T follicular helper cell (primary cell): ENCODE data around the gene GSK3B.
"Not testable (repeated sequence)": the region's sequence is repeated elsewhere in the genome, so short reads cannot be mapped to it uniquely, and the experiment has no call there.

Experiments
- DNase-seq: peaks from one replicate; pipeline ENCODE4 v3.0.0-alpha.2; 2020; ENCODE audit warnings: low read depth

GSK3B gene

GRCh38 chr3:120004008-120004498, 90.2 kb downstream of the GSK3B start:
- DNase-seq, result not testable (repeated sequence)

GRCh38 chr3:119998166-119998565, 96.1 kb downstream of the GSK3B start:
- no peak for DNase-seq

GRCh38 chr3:119990888-119991287, 103.4 kb downstream of the GSK3B start:
- no peak for DNase-seq

GRCh38 chr3:119989981-119990655, 104.1 kb downstream of the GSK3B start:
- DNase-seq, result no peak

GRCh38 chr3:119986812-119987211, 107.4 kb downstream of the GSK3B start:
- DNase-seq, result not testable (repeated sequence)

GRCh38 chr3:119981386-119981785, 112.9 kb downstream of the GSK3B start:
- DNase-seq, result no peak

- no peak for DNase-seq
These were observed 115.6 kb downstream of the GSK3B start for GRCh38 chr3:119978554-119979208.

- no peak for DNase-seq
These were observed 116.9 kb downstream of the GSK3B start for GRCh38 chr3:119977353-119977752.

GRCh38 chr3:119976214-119976613, 118.0 kb downstream of the GSK3B start:
- DNase-seq, result no peak

- DNase-seq, result no peak
These were observed 119.6 kb downstream of the GSK3B start for GRCh38 chr3:119974656-119975055.

- no peak for DNase-seq
These were observed 121.1 kb downstream of the GSK3B start for GRCh38 chr3:119973018-119973646.

GRCh38 chr3:119969759-119970158, 124.5 kb downstream of the GSK3B start:
- no peak for DNase-seq

GRCh38 chr3:119967353-119968006, 126.8 kb downstream of the GSK3B start:
- no peak for DNase-seq

GRCh38 chr3:119965692-119966091, 128.6 kb downstream of the GSK3B start:
- no peak for DNase-seq

GRCh38 chr3:119964294-119964693, 130.0 kb downstream of the GSK3B start:
- no peak for DNase-seq

GRCh38 chr3:119955972-119956371, 138.3 kb downstream of the GSK3B start:
- DNase-seq, result no peak

GRCh38 chr3:119950666-119951325, 143.5 kb downstream of the GSK3B start:
- DNase-seq, result no peak

GRCh38 chr3:119945291-119945690, 149.0 kb downstream of the GSK3B start:
- no peak for DNase-seq

- no peak for DNase-seq
These were observed 150.2 kb downstream of the GSK3B start for GRCh38 chr3:119944091-119944490.

- no peak for DNase-seq
These were observed 155.2 kb downstream of the GSK3B start for GRCh38 chr3:119939077-119939476.

- no peak for DNase-seq
These were observed 157.0 kb downstream of the GSK3B start for GRCh38 chr3:119937229-119937628.

GRCh38 chr3:119934249-119934648, 160.0 kb downstream of the GSK3B start:
- DNase-seq, result no peak
